Fibroblast of skin of abdomen (primary cell): ENCODE data around the gene NEIL1. TPM values are rescaled to one million over a fixed set of nuclear protein-coding genes. Genes with fewer than 3 reads are reported as not detected.
"Not testable (repeated sequence)": the region's sequence is repeated elsewhere in the genome, so short reads cannot be mapped to it uniquely, and the experiment has no call there.

Experiments used
- DNase-seq: peaks from one replicate; pipeline ENCODE4 v3.0.0-alpha.2; 2013
- polyA plus RNA-seq, 2 experiments: library from polyadenylated mRNA; unstranded; fragments of 120-200 nt; gene quantifications; one replicate each; pipeline ENCODE4 v1.2.1, GENCODE V29; 2013; ENCODE audit not compliant: insufficient read length in 2 of 2

NEIL1 gene
- polyA plus RNA-seq (2013, experiment 1 of 2; ENCODE audit: insufficient read length): 3.5 TPM
- 3.9 TPM for polyA plus RNA-seq (2013, experiment 2 of 2; ENCODE audit: insufficient read length)

- no peak for DNase-seq
These were observed at the start of gene NEIL1 for GRCh38 chr15:75346796-75347221. Gene NEIL1 (plus strand): TSS chr15:75347039. CDS start chr15:75348906, 1,867 bp downstream.

- DNase-seq: not testable (repeated sequence)
These were observed 48.1 kb upstream of the NEIL1 start for GRCh38 chr15:75298541-75299310.

- DNase-seq: not testable (repeated sequence)
These were observed 47.5 kb upstream of the NEIL1 start for GRCh38 chr15:75299311-75299688.

GRCh38 chr15:75300026-75300425, 46.8 kb upstream of the NEIL1 start:
- not testable (repeated sequence) for DNase-seq

- no peak for DNase-seq
These were observed 44.5 kb upstream of the NEIL1 start for GRCh38 chr15:75302318-75302717.

- DNase-seq: not testable (repeated sequence)
These were observed 44.1 kb upstream of the NEIL1 start for GRCh38 chr15:75302753-75303152.

DNA sequence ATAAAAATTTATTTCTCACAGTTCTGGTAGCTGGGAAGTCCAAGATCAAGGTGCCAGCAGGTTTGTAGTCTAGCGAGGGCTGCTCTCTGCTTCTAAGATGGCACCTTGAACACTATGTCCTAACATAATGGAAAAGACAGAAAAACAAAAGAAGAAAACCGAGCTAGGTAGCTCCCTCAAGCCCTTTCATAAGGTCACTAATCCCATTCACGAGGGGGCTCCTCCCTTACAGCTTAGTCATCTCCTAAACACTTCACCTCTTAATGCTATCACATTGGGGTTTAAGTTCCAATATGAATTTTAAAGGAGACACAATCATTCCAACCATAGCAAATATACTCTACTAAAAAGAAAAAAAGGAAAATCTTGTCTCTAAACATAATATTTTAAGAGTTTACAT, 40.7 kb upstream of the NEIL1 start:
- no peak for DNase-seq

- no peak for DNase-seq
These were observed 39.0 kb upstream of the NEIL1 start for GRCh38 chr15:75307778-75308390.

DNA sequence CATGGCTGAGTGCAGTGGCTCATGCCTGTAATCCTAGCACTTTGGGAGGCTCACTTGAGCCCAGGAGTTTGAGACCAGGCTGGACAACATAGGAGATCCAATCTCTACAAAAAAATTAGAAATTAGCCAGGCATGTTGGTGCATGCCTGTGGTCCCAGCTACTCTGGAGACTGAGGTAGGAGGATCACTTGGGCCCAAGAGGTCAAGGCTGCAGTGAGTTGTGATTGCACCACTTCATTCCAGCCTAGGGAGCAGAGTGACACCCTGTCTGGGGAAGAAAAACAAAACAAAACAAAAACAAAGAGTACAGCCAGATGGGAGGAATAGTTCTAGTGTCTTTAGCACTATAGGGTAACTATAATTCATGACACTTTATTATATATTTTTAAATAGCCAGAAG, 37.1 kb upstream of the NEIL1 start:
- no peak for DNase-seq

- not testable (repeated sequence) for DNase-seq
These were observed 34.3 kb upstream of the NEIL1 start for GRCh38 chr15:75312548-75312947.

GRCh38 chr15:75313116-75313845, 33.6 kb upstream of the NEIL1 start:
- DNase-seq: no peak

DNA sequence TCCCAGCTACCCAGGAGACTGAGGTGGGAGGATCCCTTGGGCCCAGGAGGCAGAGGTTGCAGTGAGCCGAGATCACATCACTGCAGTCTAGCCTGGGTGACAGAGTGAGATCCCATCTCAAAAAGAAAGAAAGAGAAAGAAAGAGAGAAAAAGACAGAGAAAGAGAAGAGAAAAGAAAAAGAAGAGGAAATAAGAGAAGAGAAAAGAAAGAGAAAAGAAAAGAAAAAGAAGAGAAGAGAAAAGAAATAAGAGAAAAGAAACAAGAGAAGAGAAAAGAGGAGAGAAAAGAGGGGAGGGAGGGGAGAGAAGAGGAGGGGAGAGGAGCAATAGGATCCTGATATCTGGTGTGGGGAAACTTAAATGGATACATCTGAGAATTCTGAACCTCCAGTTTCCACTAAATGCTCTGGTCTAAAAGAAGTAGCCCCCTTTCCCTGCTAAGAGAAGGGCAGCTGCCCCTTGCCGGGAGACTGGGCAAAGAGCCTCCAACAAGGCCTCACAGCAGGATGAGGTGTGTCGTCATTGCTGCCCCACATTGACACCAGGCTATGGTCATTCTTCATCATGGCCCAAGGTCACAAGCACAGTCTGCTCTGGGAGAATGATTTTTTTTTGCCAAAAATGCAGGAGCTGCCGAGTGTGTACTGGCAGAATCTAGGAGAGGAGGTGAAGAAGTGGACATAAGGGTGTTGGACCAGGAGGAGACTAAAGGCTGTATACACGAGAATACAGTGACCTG, 32.1 kb upstream of the NEIL1 start:
- no peak for DNase-seq

DNA sequence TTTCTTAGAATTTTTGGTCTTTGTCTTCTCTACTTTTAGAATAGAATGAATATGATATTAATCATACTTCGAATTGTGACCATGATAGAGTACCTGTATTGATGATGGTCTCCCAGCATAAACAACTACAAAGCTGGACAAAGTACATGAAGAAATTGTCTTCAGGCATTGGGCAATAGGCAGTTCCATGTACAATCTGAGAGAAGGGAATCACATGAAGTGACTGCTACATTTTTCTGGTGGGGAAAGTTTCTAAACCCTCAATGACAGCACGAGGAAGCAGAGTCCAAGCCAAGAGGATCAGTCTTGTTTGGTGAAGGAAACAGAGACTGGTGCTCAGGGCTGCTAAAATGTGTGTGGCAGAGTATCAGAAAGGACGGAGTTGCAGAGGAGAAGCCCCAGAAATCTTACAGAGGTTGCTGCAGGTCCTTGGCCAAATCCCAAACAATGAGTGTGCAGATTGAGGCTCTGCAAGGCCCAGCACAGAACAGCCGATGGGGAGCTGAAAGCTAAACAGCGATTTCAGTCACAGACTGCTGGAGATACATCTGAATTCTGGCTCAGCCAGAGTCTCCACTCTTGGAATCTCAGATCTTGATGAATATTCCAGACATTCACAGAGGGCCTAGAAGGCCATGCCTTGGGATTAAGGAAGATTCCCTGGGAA, 27.5 kb upstream of the NEIL1 start:
- not testable (repeated sequence) for DNase-seq

DNA sequence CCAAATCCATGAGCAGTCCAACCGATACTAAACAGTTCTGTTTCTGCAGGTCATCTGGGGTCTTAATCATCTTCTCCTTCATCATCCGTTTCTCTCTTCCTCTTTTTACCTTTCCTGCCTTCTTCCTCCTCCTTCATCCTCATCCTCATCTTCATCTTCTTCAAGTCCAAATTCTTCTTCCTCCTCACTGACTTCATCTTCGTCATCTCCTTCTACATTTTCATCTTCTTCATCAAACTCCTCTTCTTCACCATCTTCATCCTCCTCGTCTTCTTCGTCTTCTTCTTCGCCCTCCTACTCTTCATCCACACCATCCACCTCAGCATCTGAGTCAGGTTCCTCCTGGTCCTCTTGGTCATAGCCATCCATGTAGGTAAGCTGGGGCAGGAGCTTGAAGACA, 25.1 kb upstream of the NEIL1 start:
- no peak for DNase-seq

DNA sequence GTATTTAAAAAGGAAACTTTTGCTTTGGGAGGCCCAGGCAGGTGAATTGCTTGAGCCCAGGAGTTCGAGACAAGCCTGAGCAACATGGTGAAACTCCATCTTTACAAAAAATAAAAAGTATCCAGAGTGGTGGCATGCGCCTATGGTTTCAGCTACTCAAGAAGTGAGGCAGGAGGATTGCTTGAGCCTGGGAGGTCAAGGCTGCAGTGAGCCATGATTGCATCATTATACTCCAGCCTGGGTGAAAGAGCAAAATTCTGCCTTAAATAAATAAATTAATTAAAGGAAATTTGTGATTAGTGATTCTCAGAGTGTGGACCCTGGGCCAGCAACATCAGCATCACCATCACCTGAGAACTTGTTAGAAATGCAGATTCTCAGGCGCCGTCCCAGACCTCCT, 20.9 kb upstream of the NEIL1 start:
- no peak for DNase-seq

- DNase-seq: no peak
These were observed 19.8 kb upstream of the NEIL1 start for GRCh38 chr15:75327005-75327404.

DNA sequence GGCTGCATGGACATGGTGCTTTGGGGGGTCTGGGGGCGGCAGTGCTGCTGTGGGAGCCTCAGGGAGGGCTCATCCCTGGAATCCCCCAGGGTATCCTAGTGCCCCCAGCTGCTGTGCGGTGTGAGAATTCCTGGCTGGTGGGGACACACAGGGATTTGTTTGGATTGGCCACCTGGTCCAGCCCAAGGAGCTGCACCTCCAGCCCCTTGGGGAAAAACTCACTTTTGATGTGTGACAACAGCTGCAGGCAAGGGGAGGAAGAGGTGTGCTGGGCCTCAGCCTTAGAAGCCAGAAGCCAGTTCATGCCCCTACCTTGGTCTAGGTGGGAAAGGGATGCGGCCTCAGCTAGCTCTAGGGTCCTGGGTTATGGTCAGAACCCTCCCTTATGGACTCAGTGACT, 19.3 kb upstream of the NEIL1 start:
- DNase-seq: no peak

DNA sequence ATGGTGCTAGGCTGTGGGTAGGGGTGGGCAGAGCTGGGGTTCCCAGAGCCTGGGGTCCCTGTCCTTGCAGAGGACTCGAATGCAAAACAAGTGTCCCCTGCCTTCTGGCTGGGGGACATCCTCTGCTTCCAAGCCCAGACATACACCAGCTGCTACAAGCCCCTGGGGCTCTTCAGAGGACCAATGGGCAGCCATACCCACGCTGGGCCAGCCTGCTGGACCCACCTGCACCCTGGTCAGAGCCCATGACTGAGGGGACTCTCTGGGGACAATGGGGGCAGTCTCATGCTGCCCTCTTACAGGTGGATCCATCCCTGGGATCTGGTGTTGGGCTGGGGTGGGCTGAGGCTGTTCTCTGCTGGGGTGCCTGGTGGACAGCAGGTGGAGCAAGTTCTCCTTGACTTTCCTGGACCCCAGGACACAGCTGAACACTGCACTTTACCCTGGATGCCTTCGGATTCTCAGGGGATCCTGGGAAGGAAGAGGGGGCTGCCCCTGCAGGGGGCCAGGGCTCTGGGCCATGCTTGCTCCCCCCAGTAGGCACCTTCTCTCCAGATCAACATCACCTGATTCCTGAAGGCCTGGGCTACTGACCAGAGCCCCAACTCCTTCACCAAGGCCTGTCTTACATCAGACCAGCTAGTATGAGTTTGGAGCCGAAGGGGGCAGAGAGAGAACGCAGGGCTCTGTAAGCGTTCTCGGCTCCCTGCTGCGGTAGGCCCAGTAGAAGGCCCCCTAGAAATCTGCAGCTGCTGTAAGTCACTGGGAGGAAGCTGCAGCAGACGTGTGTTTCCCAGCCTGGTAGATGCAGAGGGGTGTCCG, 18.1 kb upstream of the NEIL1 start:
- no peak for DNase-seq

- no peak for DNase-seq
These were observed 17.3 kb upstream of the NEIL1 start for GRCh38 chr15:75329571-75329970.

GRCh38 chr15:75332093-75332492, 14.7 kb upstream of the NEIL1 start:
- DNase-seq: not testable (repeated sequence)
